Lower leg skin (tissue), 3 donors: ENCODE results near the gene PADI4.

ENCODE experiments used
- POLR2A ChIP-seq, 2 donors: fragments of 450-650 bp; IDR thresholded peaks; one replicate each; pipeline ENCODE4 v1.6.1; 2016 to 2017; ENCODE audit warnings: antibody characterized with exemption in 2 of 2, mild to moderate bottlenecking in 1 of 2, moderate library complexity in 1 of 2
- TF ChIP-seq, protein P1 (sequence below), 3 donors: fragments of 450-650 bp; IDR thresholded peaks; one replicate each; pipeline ENCODE4 v1.5.1; 2016; ENCODE audit warnings: antibody characterized with exemption in 3 of 3, mild to moderate bottlenecking in 3 of 3, moderate library complexity in 2 of 3

DNA sequence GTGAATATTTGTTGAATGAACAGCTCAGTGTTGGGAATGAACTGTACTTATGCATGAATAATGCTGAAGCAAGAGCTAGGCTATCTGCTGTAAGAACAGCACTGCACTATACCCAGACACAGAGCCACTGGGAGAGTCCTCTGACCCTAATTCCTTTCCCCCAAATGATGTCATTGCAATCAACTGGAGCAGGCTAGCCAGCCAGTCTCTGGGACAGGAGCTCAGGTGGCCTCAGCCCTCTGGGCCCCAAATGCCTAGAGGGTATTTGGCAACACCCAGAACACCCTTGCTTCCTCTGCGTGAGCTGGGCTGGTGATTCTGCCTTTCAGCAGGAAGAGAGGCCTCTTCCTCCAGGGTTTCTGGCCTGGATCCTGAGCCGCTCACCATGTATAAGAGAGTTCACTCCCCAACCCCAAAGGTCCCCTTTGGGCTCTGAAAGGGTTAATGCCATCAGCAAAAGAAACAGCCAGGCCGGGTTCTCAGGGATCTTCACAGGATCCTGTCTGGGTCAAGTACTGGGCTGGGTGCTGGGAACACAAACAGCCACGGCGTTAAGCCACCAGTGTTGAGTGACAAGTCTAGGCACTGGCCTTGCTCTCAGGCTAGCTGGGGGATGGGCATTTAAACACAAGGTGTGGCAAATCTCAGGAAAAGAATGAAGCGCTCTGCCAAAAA, 3.7 kb upstream of the PADI4 start:
- TF ChIP-seq POLR2A (IDR thresholded peaks at IDR 0.05), result no peak
- TF ChIP-seq, protein P1, sequence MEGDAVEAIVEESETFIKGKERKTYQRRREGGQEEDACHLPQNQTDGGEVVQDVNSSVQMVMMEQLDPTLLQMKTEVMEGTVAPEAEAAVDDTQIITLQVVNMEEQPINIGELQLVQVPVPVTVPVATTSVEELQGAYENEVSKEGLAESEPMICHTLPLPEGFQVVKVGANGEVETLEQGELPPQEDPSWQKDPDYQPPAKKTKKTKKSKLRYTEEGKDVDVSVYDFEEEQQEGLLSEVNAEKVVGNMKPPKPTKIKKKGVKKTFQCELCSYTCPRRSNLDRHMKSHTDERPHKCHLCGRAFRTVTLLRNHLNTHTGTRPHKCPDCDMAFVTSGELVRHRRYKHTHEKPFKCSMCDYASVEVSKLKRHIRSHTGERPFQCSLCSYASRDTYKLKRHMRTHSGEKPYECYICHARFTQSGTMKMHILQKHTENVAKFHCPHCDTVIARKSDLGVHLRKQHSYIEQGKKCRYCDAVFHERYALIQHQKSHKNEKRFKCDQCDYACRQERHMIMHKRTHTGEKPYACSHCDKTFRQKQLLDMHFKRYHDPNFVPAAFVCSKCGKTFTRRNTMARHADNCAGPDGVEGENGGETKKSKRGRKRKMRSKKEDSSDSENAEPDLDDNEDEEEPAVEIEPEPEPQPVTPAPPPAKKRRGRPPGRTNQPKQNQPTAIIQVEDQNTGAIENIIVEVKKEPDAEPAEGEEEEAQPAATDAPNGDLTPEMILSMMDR (IDR thresholded peaks at IDR 0.05), result no peak
